Right lobe of liver (tissue), 4 donors: Measurements from ENCODE around the gene PCP2.

Experiments used
- POLR2A ChIP-seq: fragments of 450-650 bp; IDR thresholded peaks from one replicate; pipeline ENCODE4 v1.6.1; 2017; ENCODE audit warnings: antibody characterized with exemption, mild to moderate bottlenecking
- TF ChIP-seq, protein P1 (sequence below), 4 donors: fragments of 200-600 bp in 3 of 4; fragments of 450-650 bp in 1 of 4; IDR thresholded peaks; one replicate each; pipeline versions ENCODE4 v1.5.1 to v1.8.0; 2016 to 2022; ENCODE audit warnings: antibody characterized with exemption in 4 of 4, mild to moderate bottlenecking in 2 of 4
- donor health status: DM: no; HTN: no; CAD: no.
- donor health status: DM: no; HTN: no; CAD: no.
- donor health status: DM: no; HTN: yes; CAD: no.

GRCh38 chr19:7617735-7618134 is 15.8 kb downstream of the PCP2 start:
- TF ChIP-seq, protein P1, sequence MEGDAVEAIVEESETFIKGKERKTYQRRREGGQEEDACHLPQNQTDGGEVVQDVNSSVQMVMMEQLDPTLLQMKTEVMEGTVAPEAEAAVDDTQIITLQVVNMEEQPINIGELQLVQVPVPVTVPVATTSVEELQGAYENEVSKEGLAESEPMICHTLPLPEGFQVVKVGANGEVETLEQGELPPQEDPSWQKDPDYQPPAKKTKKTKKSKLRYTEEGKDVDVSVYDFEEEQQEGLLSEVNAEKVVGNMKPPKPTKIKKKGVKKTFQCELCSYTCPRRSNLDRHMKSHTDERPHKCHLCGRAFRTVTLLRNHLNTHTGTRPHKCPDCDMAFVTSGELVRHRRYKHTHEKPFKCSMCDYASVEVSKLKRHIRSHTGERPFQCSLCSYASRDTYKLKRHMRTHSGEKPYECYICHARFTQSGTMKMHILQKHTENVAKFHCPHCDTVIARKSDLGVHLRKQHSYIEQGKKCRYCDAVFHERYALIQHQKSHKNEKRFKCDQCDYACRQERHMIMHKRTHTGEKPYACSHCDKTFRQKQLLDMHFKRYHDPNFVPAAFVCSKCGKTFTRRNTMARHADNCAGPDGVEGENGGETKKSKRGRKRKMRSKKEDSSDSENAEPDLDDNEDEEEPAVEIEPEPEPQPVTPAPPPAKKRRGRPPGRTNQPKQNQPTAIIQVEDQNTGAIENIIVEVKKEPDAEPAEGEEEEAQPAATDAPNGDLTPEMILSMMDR (IDR thresholded peaks at IDR 0.05), result no peak
- no peak for TF ChIP-seq POLR2A
